Stimulated activated naive CD8-positive, alpha-beta T cell treated with anti-CD3 and anti-CD28 coated beads, Interleukin-15, amount 100 ng/mL, for 72 hours (primary cell): ENCODE data around the gene ACAP3.

Experiments
- ATAC-seq: fragments of 150-1000 bp; cut with Tn5 transposase; 2 replicates; pipeline ENCODE4 v1.10.0; 2021; ENCODE audit warnings: mild to moderate bottlenecking, moderate library complexity
- DNase-seq, 2 donors: peaks; one replicate each; pipeline ENCODE4 v3.0.0; 2021 to 2022
- H3K27ac Mint-ChIP-seq, 2 donors: one replicate each; pipeline ENCODE4 v1.8.0; 2022; ENCODE audit warnings: mild to moderate bottlenecking in 2 of 2, mixed read lengths in 2 of 2, moderate library complexity in 2 of 2
- H3K27me3 Mint-ChIP-seq: one replicate; pipeline ENCODE4 v1.8.0; 2022; ENCODE audit warnings: mixed read lengths
- H3K4me1 Mint-ChIP-seq: one replicate; pipeline ENCODE4 v1.8.0; 2022; ENCODE audit warnings: mild to moderate bottlenecking, mixed read lengths
- H3K4me3 Mint-ChIP-seq, 2 donors: one replicate each; pipeline ENCODE4 v1.8.0; 2022; ENCODE audit warnings: mild to moderate bottlenecking in 2 of 2, mixed read lengths in 2 of 2, moderate library complexity in 1 of 2
- H3K9me3 Mint-ChIP-seq, 2 donors: one replicate each; pipeline ENCODE4 v1.8.0; 2022; ENCODE audit warnings: mixed read lengths in 2 of 2

Gene ACAP3

GRCh38 chr1:1282998-1283397 lies 24.7 kb downstream of the ACAP3 start:
- H3K27me3 Mint-ChIP-seq, result no peaks in the 10 kb centered on the region
- H3K9me3 Mint-ChIP-seq, result no peaks in the 10 kb centered on the region
- H3K4me1 Mint-ChIP-seq, result peaks cover 14% of the 10 kb centered on the region
- ATAC-seq, result peak; percentile 22
- no peak overlapping the region for H3K27ac Mint-ChIP-seq
- H3K4me3 Mint-ChIP-seq, result no peak overlapping the region
- DNase-seq, result no peak

GRCh38 chr1:1281533-1282321 lies 26.0 kb downstream of the ACAP3 start:
- ATAC-seq, result no peak
- no peak overlapping the region for H3K27ac Mint-ChIP-seq
- peaks cover 14% of the 10 kb centered on the region for H3K4me1 Mint-ChIP-seq
- no peaks in the 10 kb centered on the region for H3K27me3 Mint-ChIP-seq
- no peak overlapping the region for H3K4me3 Mint-ChIP-seq
- H3K9me3 Mint-ChIP-seq, result no peaks in the 10 kb centered on the region
- no peak for DNase-seq

- ATAC-seq (no peak), DNase-seq (no peak)
- H3K4me1 Mint-ChIP-seq, result peaks cover 14% of the 10 kb centered on the region
- no peaks in the 10 kb centered on the region for H3K9me3 Mint-ChIP-seq
- no peak overlapping the region for H3K4me3 Mint-ChIP-seq
- H3K27me3 Mint-ChIP-seq, result no peaks in the 10 kb centered on the region
- no peak overlapping the region for H3K27ac Mint-ChIP-seq
These were observed 26.8 kb downstream of the ACAP3 start for GRCh38 chr1:1280782-1281481.

- H3K4me3 Mint-ChIP-seq, result no peak overlapping the region
- H3K9me3 Mint-ChIP-seq, result no peaks in the 10 kb centered on the region
- peak overlapping the region in 1 of 2 donors; percentile 25 for H3K27ac Mint-ChIP-seq
- H3K27me3 Mint-ChIP-seq, result no peaks in the 10 kb centered on the region
- ATAC-seq (no peak), DNase-seq (no peak)
- peaks cover 21% of the 10 kb centered on the region for H3K4me1 Mint-ChIP-seq
These were observed 28.7 kb downstream of the ACAP3 start for GRCh38 chr1:1279028-1279427.

GRCh38 chr1:1278620-1279019 lies 29.1 kb downstream of the ACAP3 start:
- Mint-ChIP-seq H3K27ac (peak overlapping the region in 1 of 2 donors; percentile 25), H3K4me3 (no peak overlapping the region), H3K9me3 (no peaks in the 10 kb centered on the region), H3K27me3 (no peaks in the 10 kb centered on the region), H3K4me1 (peaks cover 19% of the 10 kb centered on the region)
- ATAC-seq, result no peak
- DNase-seq, result no peak

DNA sequence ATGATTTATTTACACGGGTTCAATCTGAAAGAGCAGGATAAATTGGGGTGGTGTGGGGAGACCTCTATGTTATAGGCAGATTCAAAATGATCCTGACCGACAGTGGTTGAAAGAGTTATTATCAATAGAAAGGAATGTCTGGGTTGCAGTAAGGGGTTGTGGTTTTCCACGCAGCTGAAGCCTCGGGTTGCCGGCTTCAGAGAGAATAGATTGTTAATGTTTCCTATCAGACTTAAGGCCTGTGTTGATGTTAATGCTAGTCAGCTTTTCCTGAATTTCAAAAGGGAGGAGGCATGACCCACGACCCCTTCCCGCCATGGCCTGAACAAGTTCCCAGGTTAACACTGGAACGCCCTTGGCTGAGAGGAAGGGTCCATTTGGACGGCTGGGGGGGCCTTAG lies 31.9 kb downstream of the ACAP3 start:
- Mint-ChIP-seq H3K4me3 (no peak overlapping the region), H3K27me3 (no peaks in the 10 kb centered on the region), H3K9me3 (no peaks in the 10 kb centered on the region), H3K4me1 (peaks cover 29% of the 10 kb centered on the region), H3K27ac (no peak overlapping the region)
- ATAC-seq (no peak), DNase-seq (no peak)

DNA sequence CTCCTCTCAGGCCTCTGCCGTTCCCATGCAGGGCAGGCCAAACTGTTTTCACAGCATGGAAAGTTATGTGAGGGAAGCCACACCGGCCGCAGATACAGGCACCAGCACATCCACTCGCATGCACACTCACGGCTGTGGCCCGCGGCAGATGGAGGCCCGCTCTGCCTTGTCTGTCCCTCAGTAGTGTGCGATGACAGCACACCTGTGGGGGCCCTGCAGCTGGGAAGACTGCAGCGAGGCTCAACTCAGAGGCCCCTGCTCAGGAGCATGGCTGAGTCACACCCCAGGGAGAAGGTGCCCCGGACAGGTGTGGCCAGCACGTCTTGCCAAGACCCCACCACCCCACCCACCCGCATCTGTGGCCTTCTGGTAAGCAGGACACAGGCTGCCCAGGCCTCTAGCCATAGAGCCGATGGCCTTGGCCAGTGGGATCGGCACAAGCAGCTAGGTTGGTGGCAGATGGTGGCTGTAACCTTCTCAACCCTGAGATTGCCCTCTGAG lies 32.7 kb downstream of the ACAP3 start:
- ATAC-seq, result no peak
- Mint-ChIP-seq H3K27me3 (no peaks in the 10 kb centered on the region), H3K4me1 (peaks cover 38% of the 10 kb centered on the region), H3K4me3 (peak overlapping the region; percentile 76 to 84), H3K27ac (no peak overlapping the region), H3K9me3 (no peaks in the 10 kb centered on the region)
- no peak for DNase-seq

- peak; percentile 41 for ATAC-seq
- H3K27ac Mint-ChIP-seq, result peak overlapping the region in 1 of 2 donors; percentile 48
- no peaks in the 10 kb centered on the region for H3K27me3 Mint-ChIP-seq
- no peaks in the 10 kb centered on the region for H3K9me3 Mint-ChIP-seq
- peaks cover 43% of the 10 kb centered on the region for H3K4me1 Mint-ChIP-seq
- peak overlapping the region; percentile 76 to 84 for H3K4me3 Mint-ChIP-seq
- DNase-seq, result no peak
These were observed 33.3 kb downstream of the ACAP3 start for GRCh38 chr1:1274299-1274930.

DNA sequence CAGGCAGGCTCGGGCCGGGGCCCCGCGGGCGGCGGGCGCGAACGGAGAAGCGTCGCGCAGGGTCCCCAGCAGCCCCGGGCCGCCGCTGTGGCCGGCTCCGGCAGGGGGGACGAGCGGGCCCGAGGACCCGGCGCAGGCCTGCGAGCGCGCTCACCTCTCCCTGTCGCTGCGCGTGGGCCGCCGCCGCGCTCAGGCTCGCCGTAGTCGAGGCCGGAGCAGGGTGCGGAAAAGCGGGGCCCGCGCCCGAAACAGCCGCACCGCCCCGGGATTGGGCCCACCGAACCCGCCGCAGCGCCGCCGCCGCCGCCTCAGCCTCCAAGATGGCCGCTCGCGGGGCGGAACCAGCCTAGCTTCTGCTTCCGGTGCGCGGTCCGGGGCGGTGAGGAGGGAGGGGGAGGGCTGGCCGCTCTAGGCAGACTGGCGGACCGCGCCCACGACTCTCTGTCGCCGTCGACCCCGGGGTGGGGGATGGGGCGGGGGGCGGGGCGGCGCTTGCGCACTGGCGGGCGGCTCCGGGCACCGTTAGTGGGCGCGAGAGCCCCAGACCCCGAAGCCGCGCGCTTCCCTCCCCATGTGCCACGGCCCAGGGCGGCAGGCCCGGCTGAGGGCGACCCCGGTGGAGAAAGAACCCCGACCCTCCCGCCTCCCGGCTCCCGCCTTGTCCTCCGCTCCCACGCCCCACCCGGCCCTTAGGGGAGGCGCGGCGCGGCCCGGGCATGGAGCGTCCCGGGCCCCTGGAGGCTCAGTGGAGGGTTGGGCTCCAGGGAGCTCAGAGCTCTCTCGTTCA lies 34.0 kb downstream of the ACAP3 start, which contains the start of gene UBE2J2:
Gene UBE2J2, minus strand, starts transcription at position 343 of the 787 bp plus-strand sequence. CDS start 5,862 bp downstream, outside the sequence.
- peak; percentile 90 to 92 for DNase-seq
- Mint-ChIP-seq H3K27ac (peak within 1 kb of the TSS; percentile 89 to 97), H3K9me3 (no peaks in the 10 kb centered on the region), H3K4me3 (peak within 1 kb of the TSS; percentile 88 to 89), H3K27me3 (no peaks in the 10 kb centered on the region), H3K4me1 (peaks cover 46% of the 10 kb centered on the region)
- ATAC-seq, result peak; percentile 97

GRCh38 chr1:1273209-1273511 lies 34.6 kb downstream of the ACAP3 start:
- no peaks in the 10 kb centered on the region for H3K9me3 Mint-ChIP-seq
- H3K27me3 Mint-ChIP-seq, result no peaks in the 10 kb centered on the region
- H3K4me1 Mint-ChIP-seq, result peaks cover 51% of the 10 kb centered on the region
- peak overlapping the region; percentile 89 to 97 for H3K27ac Mint-ChIP-seq
- ATAC-seq (no peak), DNase-seq (no peak)
- H3K4me3 Mint-ChIP-seq, result peak overlapping the region; percentile 88 to 89

- Mint-ChIP-seq H3K9me3 (no peaks in the 10 kb centered on the region), H3K4me3 (peak overlapping the region; percentile 88 to 89), H3K27me3 (no peaks in the 10 kb centered on the region), H3K4me1 (peaks cover 56% of the 10 kb centered on the region), H3K27ac (peak overlapping the region; percentile 89 to 97)
- no peak for DNase-seq
- no peak for ATAC-seq
These were observed 35.2 kb downstream of the ACAP3 start for GRCh38 chr1:1272341-1273208.

DNA sequence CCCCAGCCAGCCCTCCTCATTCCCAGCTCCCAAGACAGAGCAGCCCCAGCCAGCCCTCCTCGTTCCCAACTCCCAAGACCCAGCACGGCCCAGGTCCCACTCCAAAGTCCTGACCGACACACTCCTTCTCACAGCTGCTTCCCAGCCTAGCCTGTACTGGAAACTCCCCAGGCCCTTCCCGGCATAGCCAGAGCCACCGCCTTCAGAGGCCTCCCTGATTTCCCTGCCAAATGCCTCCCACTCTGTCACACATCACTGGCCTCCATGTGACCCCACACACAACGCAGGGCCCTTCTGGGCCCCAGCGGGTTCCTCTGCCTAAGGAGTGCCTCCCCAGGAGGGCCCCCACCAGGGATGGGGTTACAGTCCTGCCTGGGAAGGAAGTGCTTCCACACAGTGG lies 36.9 kb downstream of the ACAP3 start:
- Mint-ChIP-seq H3K4me3 (peak overlapping the region; percentile 69 to 88), H3K27me3 (no peaks in the 10 kb centered on the region), H3K27ac (peak overlapping the region; percentile 76 to 81), H3K9me3 (no peaks in the 10 kb centered on the region), H3K4me1 (peaks cover 66% of the 10 kb centered on the region)
- ATAC-seq (no peak), DNase-seq (no peak)

- no peak for ATAC-seq
- peaks cover 62% of the 10 kb centered on the region for H3K4me1 Mint-ChIP-seq
- DNase-seq, result no peak
- H3K27me3 Mint-ChIP-seq, result no peaks in the 10 kb centered on the region
- no peak overlapping the region for H3K27ac Mint-ChIP-seq
- no peaks in the 10 kb centered on the region for H3K9me3 Mint-ChIP-seq
- H3K4me3 Mint-ChIP-seq, result no peak overlapping the region
These were observed 39.4 kb downstream of the ACAP3 start for GRCh38 chr1:1268284-1268682.

GRCh38 chr1:1267488-1268283 lies 40.0 kb downstream of the ACAP3 start:
- no peak overlapping the region for H3K27ac Mint-ChIP-seq
- DNase-seq, result no peak
- H3K4me1 Mint-ChIP-seq, result peaks cover 63% of the 10 kb centered on the region
- no peak for ATAC-seq
- H3K4me3 Mint-ChIP-seq, result no peak overlapping the region
- H3K27me3 Mint-ChIP-seq, result no peaks in the 10 kb centered on the region
- H3K9me3 Mint-ChIP-seq, result no peaks in the 10 kb centered on the region
